Activated T-cell treated with anti-CD3 and anti-CD28 coated beads, Interleukin-2, amount 50 U/mL, for 4 hours (primary cell): ENCODE results near the gene ALDOC. TPM values are rescaled to one million over a fixed set of nuclear protein-coding genes. Genes with fewer than 3 reads are reported as not detected.

Experiments
- ATAC-seq, 2 donors: fragments of 200-7000 bp; cut with Tn5 transposase; one replicate each; pipeline ENCODE4 v1.10.0; 2021
- DNase-seq: peaks from one replicate; pipeline ENCODE4 v3.0.0-alpha.2; 2020
- H3K27me3 Mint-ChIP-seq: one replicate; pipeline ENCODE4 v1.8.0; 2021; ENCODE audit warnings: low read depth, mixed read lengths
- H3K36me3 Mint-ChIP-seq: one replicate; pipeline ENCODE4 v1.8.0; 2022; ENCODE audit warnings: mixed read lengths; ENCODE audit not compliant: insufficient read depth
- H3K4me1 Mint-ChIP-seq: one replicate; pipeline ENCODE4 v1.8.0; 2021; ENCODE audit warnings: low read depth, mixed read lengths
- H3K4me3 Mint-ChIP-seq: one replicate; pipeline ENCODE4 v1.8.0; 2021; ENCODE audit warnings: mild to moderate bottlenecking, moderate library complexity, mixed read lengths
- H3K9me3 Mint-ChIP-seq: one replicate; pipeline ENCODE4 v1.8.0; 2021; ENCODE audit warnings: mixed read lengths
- total RNA-seq, 3 donors: library from RNA; stranded (reverse); gene quantifications; one replicate each; pipeline ENCODE4 v1.2.1, GENCODE V29; 2021

Gene ALDOC
- total RNA-seq, 3 donors from 2014 or later = 12.4 to 18.4 (median 16.5) TPM

DNA sequence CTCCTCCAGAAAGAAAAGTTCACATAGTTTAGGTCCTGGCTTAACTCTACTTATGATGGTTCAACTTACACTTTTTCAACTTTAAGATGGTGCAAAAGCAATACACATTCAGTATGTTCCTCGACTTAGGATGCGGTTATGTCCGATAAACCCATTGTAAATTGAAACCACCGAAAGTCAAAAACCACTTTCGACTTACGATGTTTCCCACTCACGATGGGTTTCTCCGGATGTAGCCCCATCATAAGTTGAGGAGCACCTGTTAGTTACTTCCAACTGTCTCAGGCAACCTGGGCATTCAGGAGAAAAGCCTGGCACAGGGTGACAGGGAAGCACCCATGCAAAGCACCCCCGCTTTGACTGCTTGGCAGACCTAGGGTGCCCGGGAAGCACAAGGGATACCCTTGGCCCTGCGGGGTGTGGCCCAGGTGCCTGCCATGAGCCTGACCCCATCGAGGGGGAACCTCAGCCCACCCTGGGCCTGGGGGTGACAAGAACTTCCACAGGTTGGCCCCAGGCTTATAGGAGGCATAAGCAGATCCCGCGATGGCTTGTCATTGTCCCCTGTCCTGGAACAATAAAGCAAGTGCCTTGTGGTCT is 38.3 kb downstream of the ALDOC start:
- H3K4me3 Mint-ChIP-seq = no peak overlapping the region
- DNase-seq (no peak), ATAC-seq (no peak)
- no peaks in the 10 kb centered on the region for H3K36me3 Mint-ChIP-seq
- H3K4me1 Mint-ChIP-seq = no peaks in the 10 kb centered on the region
- peaks cover 1% of the 10 kb centered on the region for H3K27me3 Mint-ChIP-seq
- no peaks in the 10 kb centered on the region for H3K9me3 Mint-ChIP-seq

DNA sequence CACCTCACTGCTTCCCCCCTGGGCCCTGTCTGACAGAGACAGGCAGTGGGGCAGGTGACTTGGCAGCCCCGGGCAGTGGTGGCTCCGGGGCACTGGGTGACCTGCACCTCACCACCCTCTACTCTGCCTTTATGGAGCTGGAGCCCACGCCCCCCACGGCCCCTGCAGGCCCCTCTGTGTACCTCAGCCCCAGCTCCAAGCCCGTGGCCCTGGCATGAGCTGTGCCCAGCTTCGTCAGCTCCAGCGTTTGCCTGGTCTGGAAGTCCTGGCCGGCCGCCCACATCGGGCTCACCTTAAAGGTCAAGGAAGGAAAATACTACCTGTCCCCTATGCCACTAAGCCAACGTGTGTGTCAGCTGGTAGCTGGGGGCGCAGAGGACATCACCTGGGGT is 39.5 kb downstream of the ALDOC start:
- peaks cover 1% of the 10 kb centered on the region for H3K27me3 Mint-ChIP-seq
- H3K4me3 Mint-ChIP-seq = no peak overlapping the region
- no peaks in the 10 kb centered on the region for H3K4me1 Mint-ChIP-seq
- no peak for DNase-seq
- no peaks in the 10 kb centered on the region for H3K36me3 Mint-ChIP-seq
- ATAC-seq = no peak
- H3K9me3 Mint-ChIP-seq = no peaks in the 10 kb centered on the region

DNA sequence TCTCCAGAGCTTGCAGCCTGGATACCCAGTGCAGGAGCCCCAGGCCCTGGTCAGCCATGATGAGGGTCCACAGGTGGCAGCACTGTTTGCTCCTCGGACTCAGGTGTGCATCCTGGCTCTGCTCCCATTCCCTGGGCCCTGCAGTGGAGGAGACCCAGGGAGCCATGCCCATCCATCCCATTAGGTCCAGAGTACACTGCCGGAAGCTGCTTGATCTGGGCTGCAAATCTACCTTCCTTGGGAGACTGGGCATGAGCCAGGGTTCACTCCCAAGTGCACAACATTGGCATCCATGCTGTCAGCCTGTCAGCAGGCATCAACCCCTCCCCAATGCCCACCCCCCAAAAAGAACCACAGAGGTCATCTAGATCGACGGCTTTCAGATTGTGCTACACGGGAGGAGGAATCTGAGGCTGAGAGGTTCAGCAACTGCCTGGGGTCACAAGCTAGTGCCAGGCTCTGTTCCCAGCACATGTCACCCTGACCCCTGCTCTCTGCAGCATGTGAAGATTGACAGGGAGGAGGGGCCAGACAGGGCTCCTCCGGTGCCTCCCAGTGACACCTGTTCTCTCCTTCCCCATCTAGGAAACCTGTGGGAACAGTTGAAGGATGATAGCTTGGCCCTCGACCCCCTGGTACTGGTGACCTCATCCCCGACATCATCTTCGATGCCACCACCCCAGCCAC is 40.0 kb downstream of the ALDOC start:
- H3K4me3 Mint-ChIP-seq = no peak overlapping the region

DNA sequence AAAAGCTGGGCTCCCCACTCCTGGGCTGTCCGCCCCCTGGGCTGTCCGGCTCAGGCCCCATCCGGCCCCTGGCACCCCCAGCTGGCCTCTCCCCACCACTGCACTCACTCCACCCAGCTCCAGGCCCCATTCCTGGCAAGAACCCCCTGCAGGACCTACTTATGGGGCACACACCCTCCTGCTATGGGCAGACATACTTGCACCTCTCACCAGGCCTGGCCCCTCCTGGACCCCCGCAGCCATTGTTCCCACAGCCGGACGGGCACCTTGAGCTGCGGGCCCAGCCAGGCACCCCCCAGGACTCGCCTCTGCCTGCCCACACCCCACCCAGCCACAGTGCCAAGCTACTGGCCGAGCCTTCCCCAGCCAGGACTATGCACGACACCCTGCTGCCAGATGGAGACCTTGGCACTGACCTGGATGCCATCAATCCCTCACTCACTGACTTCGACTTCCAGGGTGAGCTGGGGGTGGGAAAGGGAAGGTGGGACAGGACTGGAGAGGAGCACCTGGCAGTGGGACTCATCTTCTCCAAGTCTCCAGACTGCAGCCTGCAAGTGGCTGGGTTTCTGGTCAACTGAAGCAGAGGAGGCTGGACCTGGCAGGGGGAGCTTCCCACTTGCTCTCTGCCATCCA is 41.8 kb downstream of the ALDOC start:
- no peak overlapping the region for H3K4me3 Mint-ChIP-seq
- H3K4me1 Mint-ChIP-seq = no peaks in the 10 kb centered on the region
- no peaks in the 10 kb centered on the region for H3K9me3 Mint-ChIP-seq
- no peak for ATAC-seq
- no peak for DNase-seq
- peaks cover 1% of the 10 kb centered on the region for H3K27me3 Mint-ChIP-seq
- no peaks in the 10 kb centered on the region for H3K36me3 Mint-ChIP-seq

More for the DNA sequence above, 40.0 kb downstream of the ALDOC start:
- Mint-ChIP-seq H3K9me3 (no peaks in the 10 kb centered on the region), H3K27me3 (peaks cover 1% of the 10 kb centered on the region), H3K4me1 (no peaks in the 10 kb centered on the region), H3K36me3 (no peaks in the 10 kb centered on the region)
- ATAC-seq (no peak), DNase-seq (no peak)

DNA sequence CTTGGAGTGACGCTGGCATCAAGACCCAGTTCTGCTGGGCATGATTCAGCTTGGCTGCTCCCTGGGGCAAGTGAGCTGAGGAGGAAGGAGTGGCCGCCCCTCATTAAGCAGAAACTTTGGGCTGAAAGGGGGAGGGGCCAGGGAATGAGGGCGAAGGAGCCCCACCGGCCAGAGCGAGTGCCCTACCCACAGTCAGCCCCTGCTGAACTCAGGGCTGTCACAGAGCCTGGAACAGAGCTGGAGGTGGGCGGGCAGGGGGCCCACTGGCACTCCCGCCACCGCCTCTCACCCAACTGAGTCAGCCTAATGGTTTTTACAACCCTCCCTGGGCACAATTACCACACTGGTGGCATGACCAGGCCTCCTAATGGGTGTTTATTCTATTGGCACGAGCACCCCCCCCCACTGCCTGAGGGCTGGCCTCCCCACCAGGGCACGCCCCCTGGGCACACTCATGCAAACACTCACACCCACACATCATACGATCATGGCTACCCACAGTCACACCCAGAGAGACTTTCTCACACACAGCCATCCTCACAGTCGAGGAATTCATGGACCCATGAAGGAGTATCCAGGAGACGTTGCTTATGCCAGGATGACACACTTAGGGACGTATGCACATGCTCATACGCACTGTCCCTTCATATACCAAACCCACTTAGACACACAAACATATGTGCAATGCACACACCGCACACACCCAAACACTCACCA is 43.4 kb downstream of the ALDOC start:
- Mint-ChIP-seq H3K36me3 (no peaks in the 10 kb centered on the region), H3K4me1 (no peaks in the 10 kb centered on the region), H3K27me3 (peaks cover 1% of the 10 kb centered on the region), H3K4me3 (no peak overlapping the region), H3K9me3 (no peaks in the 10 kb centered on the region)
- no peak for DNase-seq
- ATAC-seq = no peak

DNA sequence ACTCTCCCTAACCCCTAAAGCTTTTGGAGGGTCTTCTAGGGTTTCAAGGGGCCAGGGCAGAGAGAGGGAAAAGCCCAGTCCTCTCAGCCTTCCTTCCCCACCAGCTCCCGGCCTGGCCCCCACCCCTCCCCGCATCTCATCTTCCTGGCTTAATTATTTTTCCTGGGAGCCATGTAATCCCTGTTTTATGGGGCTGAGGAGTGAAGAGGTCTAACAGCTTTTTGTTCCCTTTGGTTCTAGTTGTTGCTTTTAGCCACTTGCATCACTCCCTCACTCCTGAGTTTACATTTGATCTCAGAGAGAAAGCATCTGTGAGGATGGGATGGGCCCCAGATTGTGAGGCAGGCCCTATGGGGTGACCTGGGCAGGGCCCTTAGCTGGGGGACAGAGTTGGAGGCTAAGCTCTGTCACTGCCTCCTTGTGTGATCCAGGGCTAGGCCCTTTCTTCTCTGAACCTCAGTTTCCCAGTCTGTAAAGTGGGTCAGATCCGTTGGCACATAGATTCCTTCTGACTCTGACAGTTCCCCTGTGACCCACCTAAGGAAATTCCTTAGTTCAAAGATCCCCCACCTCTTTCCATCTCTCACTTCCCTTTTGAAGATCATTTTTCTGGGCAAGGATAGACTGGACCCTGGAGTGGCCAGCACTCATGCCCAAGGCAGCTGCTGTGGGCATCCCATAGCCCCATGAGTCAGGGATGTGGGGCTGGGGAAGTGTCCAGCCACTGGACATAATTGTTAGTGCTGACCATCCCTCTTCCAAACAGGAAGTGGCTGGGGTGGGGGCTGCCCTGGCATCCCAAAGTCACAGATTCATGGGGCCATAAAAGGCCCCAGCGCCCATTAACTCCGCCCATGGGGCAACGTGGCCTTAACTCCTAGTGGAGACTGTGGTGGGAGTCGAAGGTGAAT is 44.4 kb downstream of the ALDOC start:
- DNase-seq = no peak
- no peak for ATAC-seq
- Mint-ChIP-seq H3K36me3 (no peaks in the 10 kb centered on the region), H3K4me3 (no peak overlapping the region), H3K27me3 (peaks cover 1% of the 10 kb centered on the region), H3K4me1 (no peaks in the 10 kb centered on the region), H3K9me3 (no peaks in the 10 kb centered on the region)

DNA sequence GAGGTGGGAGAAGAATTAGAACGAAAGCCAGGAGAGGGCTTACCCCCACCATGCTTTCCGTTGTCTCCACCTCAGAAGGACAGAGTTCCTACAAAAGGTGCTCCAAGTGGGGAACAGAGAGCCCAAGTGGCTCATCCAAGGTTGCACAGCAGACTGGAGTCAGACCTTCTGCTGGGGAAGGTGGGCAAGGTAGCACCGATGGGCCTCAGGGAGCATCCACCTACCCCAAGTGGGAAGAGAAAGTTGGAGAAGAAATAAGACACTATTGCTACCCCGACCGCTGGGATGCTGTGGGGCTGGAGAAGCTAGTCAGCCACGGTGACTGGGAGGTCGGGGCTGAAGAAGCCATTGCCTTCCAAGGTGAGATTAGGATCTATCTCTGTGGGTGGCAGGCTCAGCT is 45.8 kb downstream of the ALDOC start:
- Mint-ChIP-seq H3K36me3 (no peaks in the 10 kb centered on the region), H3K27me3 (no peaks in the 10 kb centered on the region), H3K4me1 (no peaks in the 10 kb centered on the region), H3K9me3 (no peaks in the 10 kb centered on the region), H3K4me3 (no peak overlapping the region)
- no peak for DNase-seq
- no peak for ATAC-seq

DNA sequence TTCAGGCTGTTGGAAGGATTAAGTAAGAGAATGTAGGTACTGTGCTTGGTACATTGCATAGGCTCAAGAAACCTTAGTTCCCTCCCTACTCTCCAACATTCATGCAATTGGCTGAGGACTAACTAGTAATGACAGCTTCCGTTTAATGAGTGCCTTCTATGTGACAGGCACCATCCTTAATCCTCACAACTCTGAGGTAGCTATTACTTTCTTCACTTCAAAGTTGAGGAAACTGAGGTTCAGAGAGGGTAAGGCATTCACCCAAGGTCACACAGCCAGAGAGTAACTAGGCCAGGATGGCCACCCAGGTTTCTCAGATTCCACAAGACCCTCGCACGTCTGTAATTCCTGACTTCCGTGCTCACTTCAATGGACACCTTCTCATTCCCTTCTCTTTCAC is 46.4 kb downstream of the ALDOC start:
- no peak for ATAC-seq
- H3K9me3 Mint-ChIP-seq = no peaks in the 10 kb centered on the region

DNA sequence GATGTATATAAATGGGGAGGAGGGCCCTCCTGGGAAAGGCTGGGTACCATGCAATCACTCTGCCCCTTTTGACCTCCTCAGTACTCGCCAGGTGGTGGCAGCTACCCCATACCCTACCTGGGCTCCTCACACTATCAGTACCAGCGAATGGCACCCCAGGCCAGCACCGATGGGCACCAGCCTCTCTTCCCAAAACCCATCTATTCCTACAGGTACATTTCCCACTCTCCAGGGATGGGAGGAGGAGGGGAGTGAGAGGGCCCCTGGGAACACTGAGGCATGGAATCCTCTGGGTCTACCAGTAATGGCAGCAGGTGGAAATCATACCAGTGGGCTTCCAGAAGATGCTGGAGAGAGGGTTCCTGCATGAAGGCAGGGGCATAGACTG is 47.7 kb downstream of the ALDOC start:
- no peaks in the 10 kb centered on the region for H3K4me1 Mint-ChIP-seq
- no peaks in the 10 kb centered on the region for H3K9me3 Mint-ChIP-seq
- no peaks in the 10 kb centered on the region for H3K36me3 Mint-ChIP-seq
- ATAC-seq (no peak), DNase-seq (no peak)
- H3K4me3 Mint-ChIP-seq = no peak overlapping the region
- no peaks in the 10 kb centered on the region for H3K27me3 Mint-ChIP-seq

More for the DNA sequence above, 46.4 kb downstream of the ALDOC start:
- no peaks in the 10 kb centered on the region for H3K27me3 Mint-ChIP-seq
- no peaks in the 10 kb centered on the region for H3K36me3 Mint-ChIP-seq
- H3K4me1 Mint-ChIP-seq = no peaks in the 10 kb centered on the region
- H3K4me3 Mint-ChIP-seq = no peak overlapping the region
- no peak for DNase-seq

DNA sequence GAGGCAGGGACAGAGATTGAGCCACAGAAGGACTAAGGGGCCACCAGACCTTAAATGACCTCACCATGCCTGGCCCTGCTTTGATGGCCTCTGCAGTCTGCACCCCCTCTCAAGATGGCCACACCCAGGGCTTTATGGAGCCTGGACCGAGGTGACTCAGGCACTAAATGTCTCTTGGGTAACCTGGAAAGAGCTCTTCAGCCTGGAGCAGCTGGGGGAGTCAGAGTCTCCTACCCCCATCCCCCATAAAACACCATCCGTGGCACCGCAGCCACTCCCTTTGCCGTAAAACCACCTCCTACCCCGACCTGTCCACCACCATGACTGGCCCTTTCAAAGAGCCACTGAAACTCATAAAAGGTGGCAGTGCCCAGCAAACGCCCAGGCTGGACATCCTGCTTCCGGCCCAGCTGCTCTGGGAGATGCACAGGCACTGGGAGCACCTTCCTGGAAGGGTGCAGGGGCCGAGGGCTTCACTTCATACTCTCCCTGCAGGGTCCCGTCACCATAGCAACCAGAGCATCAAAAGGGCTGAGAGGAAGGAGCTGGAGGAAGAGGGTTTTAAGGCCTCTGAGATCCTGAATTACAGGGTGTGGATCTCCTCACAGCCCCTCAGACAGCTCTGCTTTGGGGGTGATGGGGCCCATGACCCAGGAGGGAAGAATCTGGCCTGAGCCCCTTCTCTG is 48.2 kb downstream of the ALDOC start:
- ATAC-seq (no peak), DNase-seq (no peak)
- H3K4me3 Mint-ChIP-seq = no peak overlapping the region
- no peaks in the 10 kb centered on the region for H3K9me3 Mint-ChIP-seq
- H3K36me3 Mint-ChIP-seq = no peaks in the 10 kb centered on the region
- H3K27me3 Mint-ChIP-seq = no peaks in the 10 kb centered on the region
- H3K4me1 Mint-ChIP-seq = no peaks in the 10 kb centered on the region

DNA sequence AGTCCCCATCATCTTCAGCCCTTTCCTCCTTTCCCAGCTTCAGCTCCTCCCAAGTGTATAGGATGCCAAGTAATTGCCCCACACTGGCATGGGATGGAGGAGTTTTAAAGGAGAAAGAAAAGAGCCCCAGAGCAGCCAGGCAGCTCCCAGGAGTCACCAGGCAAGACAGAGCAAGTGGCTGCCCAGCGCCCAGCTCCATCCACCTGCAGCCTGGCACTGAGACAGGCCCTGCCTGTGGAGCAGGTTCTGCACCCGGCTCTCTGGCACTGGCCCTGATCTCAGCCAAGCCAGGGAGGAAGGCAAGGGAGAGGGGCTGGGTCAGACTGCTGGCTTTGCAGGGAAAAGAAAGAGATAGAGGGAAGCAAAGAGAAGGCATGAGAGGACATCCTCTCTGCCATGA is 48.8 kb downstream of the ALDOC start:
- H3K9me3 Mint-ChIP-seq = no peaks in the 10 kb centered on the region
- H3K4me1 Mint-ChIP-seq = no peaks in the 10 kb centered on the region
- DNase-seq (no peak), ATAC-seq (no peak)
- no peaks in the 10 kb centered on the region for H3K27me3 Mint-ChIP-seq
- no peak overlapping the region for H3K4me3 Mint-ChIP-seq
- no peaks in the 10 kb centered on the region for H3K36me3 Mint-ChIP-seq

DNA sequence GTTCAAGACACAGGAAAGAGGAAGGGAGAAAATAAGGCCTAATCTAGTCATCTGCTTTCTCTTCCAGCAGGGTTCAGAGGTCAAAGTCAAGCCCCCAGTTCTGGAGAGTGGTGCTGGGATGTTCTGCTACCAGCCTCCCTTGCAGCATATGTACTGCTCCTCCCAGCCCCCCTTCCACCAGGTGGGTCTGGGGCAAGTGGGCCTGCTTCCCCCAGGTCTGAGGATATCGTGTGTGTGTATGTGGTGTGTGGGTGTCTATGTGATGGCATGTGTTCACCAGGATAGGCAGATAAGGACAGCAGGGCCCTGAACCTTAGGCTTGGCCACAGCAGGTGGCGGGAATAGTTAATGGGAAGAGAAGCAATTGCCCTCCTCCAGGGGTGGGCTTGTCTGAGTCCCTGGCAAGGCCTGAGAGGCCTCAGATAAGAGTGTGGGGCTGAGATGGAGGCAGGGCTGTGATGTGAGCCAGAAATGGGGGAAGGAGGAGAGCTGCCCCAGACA is 49.5 kb downstream of the ALDOC start:
- ATAC-seq = no peak
- Mint-ChIP-seq H3K4me1 (no peaks in the 10 kb centered on the region), H3K9me3 (no peaks in the 10 kb centered on the region), H3K27me3 (no peaks in the 10 kb centered on the region), H3K36me3 (no peaks in the 10 kb centered on the region), H3K4me3 (no peak overlapping the region)
- no peak for DNase-seq

DNA sequence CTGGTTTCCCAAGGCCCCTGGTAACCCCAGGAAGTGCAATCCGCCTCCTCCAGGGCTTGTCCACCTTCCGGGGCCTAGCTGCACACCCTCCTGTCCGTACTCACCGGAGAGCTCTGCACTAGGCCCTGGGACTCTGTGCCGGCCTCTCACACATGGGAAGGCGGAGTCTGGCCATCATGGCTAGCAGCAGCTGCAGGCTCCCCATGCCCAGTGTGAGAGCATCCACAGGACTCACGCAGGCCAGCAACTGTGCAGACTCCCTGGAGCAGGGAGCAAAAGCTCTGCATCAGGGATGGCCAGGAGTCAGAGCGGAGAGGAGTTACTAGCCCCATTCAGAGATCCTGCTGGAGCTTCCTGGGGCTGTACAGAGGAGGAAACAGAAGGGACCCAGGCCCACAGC is 50.3 kb downstream of the ALDOC start:
- Mint-ChIP-seq H3K27me3 (no peaks in the 10 kb centered on the region), H3K4me3 (no peak overlapping the region), H3K4me1 (no peaks in the 10 kb centered on the region), H3K36me3 (no peaks in the 10 kb centered on the region), H3K9me3 (no peaks in the 10 kb centered on the region)
- peak in 1 of 2 donors; percentile 32 for ATAC-seq
- no peak for DNase-seq
